Retinal pigment epithelial cell (primary cell): ENCODE measurements around the gene TENM3.

ENCODE experiments used
- DNase-seq: peaks from one replicate; pipeline ENCODE4 v3.0.0-alpha.2; 2010; ENCODE audit warnings: low read depth
- H3K4me3 ChIP-seq: 2 replicates; pipeline ENCODE4 v1.5.1; 2011; ENCODE audit warnings: mild to moderate bottlenecking, low read length, control low read depth, moderate library complexity
- TF ChIP-seq, protein P1 (sequence below): conservative IDR thresholded peaks from 2 replicates; pipeline ENCODE4 v1.5.1; 2011; ENCODE audit warnings: low read depth, low read length, control low read depth, inconsistent platforms

The TENM3 gene

DNA sequence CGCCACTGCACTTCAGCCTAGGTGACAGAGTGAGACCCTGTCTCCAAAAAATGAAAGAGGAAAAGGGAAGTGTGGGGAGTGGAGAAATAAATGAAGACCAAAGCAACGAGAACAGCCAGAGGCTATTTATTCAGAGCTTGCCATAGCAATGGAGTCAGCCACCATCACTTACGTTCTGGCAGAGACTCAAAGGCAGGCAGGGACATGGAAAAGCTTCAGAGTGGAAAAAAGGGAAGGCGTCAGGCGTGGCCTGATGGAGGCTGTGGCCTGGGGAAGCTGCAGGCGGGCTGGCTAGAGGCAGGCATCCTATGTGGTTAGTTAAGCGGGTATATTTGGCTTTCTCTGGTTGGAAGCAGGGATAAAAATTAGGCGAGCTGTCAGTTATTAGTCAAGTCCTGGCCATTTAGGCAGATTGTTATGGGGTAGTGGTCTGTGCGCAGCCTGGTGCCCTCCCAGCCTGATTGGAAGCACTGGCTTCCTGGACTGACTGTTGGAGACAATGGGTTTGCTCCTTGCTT lies 600.7 kb downstream of the TENM3 start:
- TF ChIP-seq, protein P1, sequence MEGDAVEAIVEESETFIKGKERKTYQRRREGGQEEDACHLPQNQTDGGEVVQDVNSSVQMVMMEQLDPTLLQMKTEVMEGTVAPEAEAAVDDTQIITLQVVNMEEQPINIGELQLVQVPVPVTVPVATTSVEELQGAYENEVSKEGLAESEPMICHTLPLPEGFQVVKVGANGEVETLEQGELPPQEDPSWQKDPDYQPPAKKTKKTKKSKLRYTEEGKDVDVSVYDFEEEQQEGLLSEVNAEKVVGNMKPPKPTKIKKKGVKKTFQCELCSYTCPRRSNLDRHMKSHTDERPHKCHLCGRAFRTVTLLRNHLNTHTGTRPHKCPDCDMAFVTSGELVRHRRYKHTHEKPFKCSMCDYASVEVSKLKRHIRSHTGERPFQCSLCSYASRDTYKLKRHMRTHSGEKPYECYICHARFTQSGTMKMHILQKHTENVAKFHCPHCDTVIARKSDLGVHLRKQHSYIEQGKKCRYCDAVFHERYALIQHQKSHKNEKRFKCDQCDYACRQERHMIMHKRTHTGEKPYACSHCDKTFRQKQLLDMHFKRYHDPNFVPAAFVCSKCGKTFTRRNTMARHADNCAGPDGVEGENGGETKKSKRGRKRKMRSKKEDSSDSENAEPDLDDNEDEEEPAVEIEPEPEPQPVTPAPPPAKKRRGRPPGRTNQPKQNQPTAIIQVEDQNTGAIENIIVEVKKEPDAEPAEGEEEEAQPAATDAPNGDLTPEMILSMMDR: no peak
- H3K4me3 ChIP-seq: no peak overlapping the region
- DNase-seq: no peak

DNA sequence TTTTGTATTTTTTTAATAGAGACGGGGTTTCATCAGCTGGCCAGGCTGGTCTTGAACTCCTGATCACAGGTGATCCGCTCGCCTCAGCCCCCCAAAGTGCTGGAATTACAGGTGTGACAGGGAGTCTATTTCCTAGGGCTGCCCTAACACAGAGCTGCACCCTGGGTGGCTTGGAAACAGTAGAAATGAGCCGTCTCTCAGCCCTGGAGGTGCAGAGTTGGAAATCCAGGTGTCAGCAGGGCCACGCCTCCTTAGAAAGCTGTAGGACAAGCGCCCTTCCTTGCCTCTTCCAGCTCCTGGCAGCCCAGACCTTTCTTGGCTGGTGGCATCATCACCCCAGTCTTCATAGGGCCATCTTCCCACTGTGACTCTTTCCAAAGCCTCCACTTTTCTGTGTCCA lies 602.4 kb downstream of the TENM3 start:
- no peak for DNase-seq
- H3K4me3 ChIP-seq: no peak overlapping the region
- TF ChIP-seq, protein P1: no peak

DNA sequence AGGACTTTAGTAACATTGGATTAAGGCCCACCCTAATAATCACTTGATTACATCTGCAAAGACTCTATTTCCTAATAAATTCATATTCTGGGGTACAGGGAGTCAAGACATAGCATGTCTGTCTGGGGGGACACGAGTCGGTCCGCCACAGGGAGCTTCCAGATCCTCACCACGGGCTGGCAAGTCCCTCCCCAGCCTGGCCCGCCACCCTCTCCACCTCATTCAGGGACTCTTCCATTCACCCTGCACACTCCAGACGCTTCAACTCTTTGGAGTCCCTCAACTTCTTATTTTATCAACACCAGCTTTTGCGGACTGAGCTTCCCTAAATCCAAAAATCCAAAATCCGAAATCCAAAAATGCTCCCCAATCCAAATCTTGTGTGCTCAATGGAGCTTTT lies 602.8 kb downstream of the TENM3 start:
- no peak for DNase-seq
- TF ChIP-seq, protein P1: no peak
- no peak overlapping the region for H3K4me3 ChIP-seq

DNA sequence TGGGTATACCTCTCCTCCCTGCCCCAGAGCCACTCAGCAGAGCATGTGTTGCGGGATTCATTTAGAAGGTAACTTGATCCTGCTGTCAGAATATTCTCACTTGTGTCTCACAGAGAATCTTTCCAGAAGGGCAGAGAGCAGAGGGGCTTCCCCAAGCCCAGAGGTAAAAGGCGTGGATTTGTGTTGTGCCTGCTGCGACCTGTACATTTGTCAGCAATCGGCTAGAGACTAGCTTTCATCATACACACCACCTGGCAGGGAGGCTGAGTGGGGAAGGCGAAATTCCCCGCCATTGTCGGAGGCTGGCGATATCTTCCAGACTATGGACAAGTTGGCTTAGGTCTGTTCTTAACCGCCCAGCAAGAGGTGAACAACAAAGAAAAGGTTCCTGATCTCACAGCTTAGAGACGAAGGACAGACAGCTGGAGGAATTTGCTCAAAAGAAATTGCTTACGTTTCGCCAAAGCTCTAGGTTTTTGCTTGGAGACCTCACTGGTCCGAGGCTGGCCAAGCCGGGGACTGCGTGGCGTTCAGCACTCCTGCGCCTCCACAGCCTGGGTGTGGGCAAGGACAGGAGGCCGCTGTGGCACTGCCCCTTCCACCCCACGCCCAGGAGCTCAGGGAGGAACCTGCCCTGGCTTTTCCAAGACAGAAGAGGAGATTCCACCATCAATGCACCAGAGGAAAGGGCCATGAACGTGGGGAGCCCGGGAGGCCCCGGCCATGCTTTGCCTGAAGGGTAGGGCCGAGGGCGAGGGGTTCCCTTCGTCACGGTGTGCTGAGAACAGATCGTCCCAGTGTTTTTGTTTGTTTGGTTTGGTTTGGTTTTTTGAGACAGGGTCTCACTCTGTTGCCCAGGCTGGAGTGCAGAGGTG lies 604.6 kb downstream of the TENM3 start:
- no peak for DNase-seq
- TF ChIP-seq, protein P1: no peak
- H3K4me3 ChIP-seq: no peak overlapping the region

DNA sequence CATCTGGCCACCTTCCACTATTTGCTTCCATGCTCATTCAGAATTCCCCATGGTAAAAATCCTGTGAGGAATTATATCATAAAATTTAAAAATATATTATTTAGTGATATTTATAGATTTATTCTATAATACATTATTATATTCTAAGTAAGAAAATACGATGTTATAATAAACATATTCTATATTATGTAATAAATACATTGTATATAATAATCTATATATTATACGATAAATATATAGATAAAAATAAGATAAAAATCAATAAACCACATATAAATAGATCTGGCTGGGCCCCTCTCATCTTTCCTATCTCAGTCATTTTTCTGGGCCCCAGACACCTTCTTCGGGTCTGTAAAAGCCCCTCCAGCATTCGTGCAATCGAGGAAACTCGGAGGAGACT lies 605.5 kb downstream of the TENM3 start:
- H3K4me3 ChIP-seq: no peak overlapping the region
- DNase-seq: no peak
- TF ChIP-seq, protein P1: no peak
